ENCODE data around the gene LHFPL6. TPM values are rescaled to one million over a fixed set of nuclear protein-coding genes. Genes with fewer than 3 reads are reported as not detected.

LHFPL6 gene
- total RNA-seq, 2 donors from 2014 or later = 0.53 to 2.8 TPM

- Mint-ChIP-seq H3K9me3 (no peaks in the 10 kb centered on the region), H3K4me1 (no peaks in the 10 kb centered on the region), H3K4me3 (no peak overlapping the region), H3K27ac (no peak overlapping the region), H3K36me3 (ENCODE audit: low read depth) (no peaks in the 10 kb centered on the region), H3K27me3 (ENCODE audit: insufficient read depth) (peaks cover 17% of the 10 kb centered on the region)
- Histone ChIP-seq H3K4me3 (ENCODE audit: low read length) (no peak overlapping the region), H3K4me1 (ENCODE audit: control insufficient read depth, insufficient read depth, low read length) (peaks cover 5% of the 10 kb centered on the region), H3K27me3 (ENCODE audit: control insufficient read depth, insufficient read depth, low read length, poor library complexity, severe bottlenecking) (peaks cover 5% of the 10 kb centered on the region), H3K9me3 (ENCODE audit: control insufficient read depth, low read length) (peaks cover 7% of the 10 kb centered on the region), H3K36me3 (ENCODE audit: control insufficient read depth, insufficient read depth, low read length) (no peaks in the 10 kb centered on the region), H3K9ac (ENCODE audit: extremely low read depth, low read length, poor library complexity, severe bottlenecking) (no peak overlapping the region), H3K27ac (ENCODE audit: low read depth, low read length) (no peak overlapping the region)
- WGBS, 2 experiments (ENCODE audit: insufficient coverage in 1 of 2, insufficient read length in 1 of 2) = 89 to 100% methylated on average over 1 to 3 of the region's 3 CpGs
- no peak for TF ChIP-seq CTCF (conservative IDR thresholded peaks at IDR 0.05)
- no peak for DNase-seq
These were observed 34.9 kb upstream of the LHFPL6 start for GRCh38 chr13:39637890-39638289.

- H3K4me3 Mint-ChIP-seq = no peak overlapping the region
- no peak overlapping the region for H3K9ac ChIP-seq (ENCODE audit: extremely low read depth, low read length, poor library complexity, severe bottlenecking)
- H3K36me3 Mint-ChIP-seq (ENCODE audit: low read depth) = no peaks in the 10 kb centered on the region
- H3K36me3 ChIP-seq (ENCODE audit: control insufficient read depth, insufficient read depth, low read length) = no peaks in the 10 kb centered on the region
- 100% methylated on average over 1 of the region's 1 CpG; no CpG with 5 or more reads in 1 of the 2 experiments for WGBS, 2 experiments (ENCODE audit: insufficient coverage in 1 of 2, insufficient read length in 1 of 2)
- peaks cover 11% of the 10 kb centered on the region for H3K27me3 Mint-ChIP-seq (ENCODE audit: insufficient read depth)
- peaks cover 19% of the 10 kb centered on the region for H3K9me3 ChIP-seq (ENCODE audit: control insufficient read depth, low read length)
- H3K27me3 ChIP-seq (ENCODE audit: control insufficient read depth, insufficient read depth, low read length, poor library complexity, severe bottlenecking) = no peaks in the 10 kb centered on the region
- no peak overlapping the region for H3K27ac Mint-ChIP-seq
- no peak overlapping the region for H3K4me3 ChIP-seq (ENCODE audit: low read length)
- no peaks in the 10 kb centered on the region for H3K4me1 Mint-ChIP-seq
- no peak overlapping the region for H3K27ac ChIP-seq (ENCODE audit: low read depth, low read length)
- no peak for TF ChIP-seq CTCF (conservative IDR thresholded peaks at IDR 0.05)
- no peak for DNase-seq
- H3K4me1 ChIP-seq (ENCODE audit: control insufficient read depth, insufficient read depth, low read length) = peaks cover 5% of the 10 kb centered on the region
- no peaks in the 10 kb centered on the region for H3K9me3 Mint-ChIP-seq
These were observed 32.6 kb upstream of the LHFPL6 start for GRCh38 chr13:39635564-39635963.

GRCh38 chr13:39632994-39633393 lies 30.0 kb upstream of the LHFPL6 start:
- no peaks in the 10 kb centered on the region for H3K9me3 Mint-ChIP-seq
- H3K36me3 Mint-ChIP-seq (ENCODE audit: low read depth) = no peaks in the 10 kb centered on the region
- no peak overlapping the region for H3K4me3 ChIP-seq (ENCODE audit: low read length)
- no peak overlapping the region for H3K27ac Mint-ChIP-seq
- H3K36me3 ChIP-seq (ENCODE audit: control insufficient read depth, insufficient read depth, low read length) = no peaks in the 10 kb centered on the region
- TF ChIP-seq CTCF (conservative IDR thresholded peaks at IDR 0.05) = no peak
- no peak for DNase-seq
- no peaks in the 10 kb centered on the region for H3K27me3 ChIP-seq (ENCODE audit: control insufficient read depth, insufficient read depth, low read length, poor library complexity, severe bottlenecking)
- H3K9ac ChIP-seq (ENCODE audit: extremely low read depth, low read length, poor library complexity, severe bottlenecking) = no peak overlapping the region
- peaks cover 18% of the 10 kb centered on the region for H3K9me3 ChIP-seq (ENCODE audit: control insufficient read depth, low read length)
- peaks cover 5% of the 10 kb centered on the region for H3K4me1 ChIP-seq (ENCODE audit: control insufficient read depth, insufficient read depth, low read length)
- no peaks in the 10 kb centered on the region for H3K4me1 Mint-ChIP-seq
- no peak overlapping the region for H3K4me3 Mint-ChIP-seq
- H3K27ac ChIP-seq (ENCODE audit: low read depth, low read length) = no peak overlapping the region
- peaks cover 7% of the 10 kb centered on the region for H3K27me3 Mint-ChIP-seq (ENCODE audit: insufficient read depth)
